Measurements from ENCODE around the gene KLHL15.

KLHL15 gene

DNA sequence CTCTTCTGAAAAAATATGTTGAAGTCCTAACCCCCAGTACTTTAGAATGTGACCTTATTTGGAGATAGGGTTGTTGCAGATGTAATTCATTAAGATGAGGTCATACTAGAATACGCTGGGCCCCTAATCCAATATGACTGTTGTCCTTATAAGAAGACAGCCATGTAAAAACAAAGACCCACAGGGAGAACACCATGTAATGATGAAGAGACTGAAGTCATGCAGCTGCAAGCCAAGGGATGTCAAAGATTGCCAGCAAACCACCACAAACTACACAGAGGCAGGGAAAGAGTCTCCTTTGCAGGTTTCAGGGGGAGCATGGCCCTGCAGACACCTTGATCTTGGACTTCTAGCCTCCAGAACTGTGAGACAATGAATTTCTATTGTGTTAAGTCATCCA, 81.8 kb downstream of the KLHL15 start:
- DNase-seq, result no peak

DNA sequence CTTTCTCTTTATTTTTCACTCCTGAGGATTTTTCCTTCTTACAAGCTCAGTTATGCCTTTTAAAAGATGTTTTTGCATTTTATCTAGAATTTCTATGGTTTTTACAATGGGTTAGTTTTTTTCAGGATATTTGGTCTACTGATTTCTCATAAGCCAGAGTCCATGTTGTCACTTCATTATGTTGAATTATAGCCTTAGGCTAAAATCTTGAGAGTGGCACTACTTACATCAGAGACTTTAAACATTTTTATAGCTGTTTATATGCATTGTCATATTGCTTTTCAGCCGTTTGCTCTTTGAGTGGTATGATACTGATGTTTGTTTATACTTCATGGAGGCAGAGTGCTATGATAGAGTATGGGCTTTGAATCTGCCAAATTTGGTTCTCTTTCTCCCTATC, 82.8 kb downstream of the KLHL15 start:
- DNase-seq, result no peak

DNA sequence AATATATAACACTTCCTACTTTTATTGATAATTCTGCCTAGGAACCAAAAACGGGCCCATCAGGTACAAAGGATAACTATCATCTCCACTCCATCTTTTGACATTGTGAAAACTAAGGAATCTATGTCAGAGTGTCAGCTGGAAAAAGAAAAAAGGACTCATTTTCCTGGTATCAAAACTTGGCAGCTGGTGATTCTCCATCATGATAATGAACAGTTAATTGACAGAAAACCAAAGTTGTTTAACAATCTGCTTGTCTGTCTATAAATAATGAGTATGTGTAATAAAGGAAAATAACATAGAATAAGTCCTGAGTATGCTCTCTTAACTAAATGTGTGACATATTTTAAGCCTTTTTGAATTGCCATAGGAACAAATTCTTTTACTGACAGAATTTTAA, 87.8 kb downstream of the KLHL15 start:
- DNase-seq, result no peak

DNA sequence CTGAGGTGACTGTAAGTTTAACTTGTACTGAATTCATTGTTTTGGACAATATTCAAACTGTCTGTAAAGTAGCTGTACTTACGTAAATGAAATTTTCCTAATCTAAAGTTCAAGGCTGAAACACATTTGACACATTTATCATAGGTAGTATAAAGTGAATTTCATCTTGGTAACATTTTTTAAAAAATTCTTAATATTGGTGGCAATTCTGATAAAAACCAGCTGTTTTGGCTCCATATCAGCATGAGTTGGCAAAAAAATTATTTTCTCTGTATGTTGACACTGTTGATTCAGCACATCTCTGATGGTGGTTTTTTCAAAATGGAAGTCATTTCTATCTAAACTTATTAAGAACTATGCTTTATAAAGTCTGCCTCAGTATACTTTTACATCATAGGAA, 88.3 kb downstream of the KLHL15 start:
- no peak for DNase-seq

DNA sequence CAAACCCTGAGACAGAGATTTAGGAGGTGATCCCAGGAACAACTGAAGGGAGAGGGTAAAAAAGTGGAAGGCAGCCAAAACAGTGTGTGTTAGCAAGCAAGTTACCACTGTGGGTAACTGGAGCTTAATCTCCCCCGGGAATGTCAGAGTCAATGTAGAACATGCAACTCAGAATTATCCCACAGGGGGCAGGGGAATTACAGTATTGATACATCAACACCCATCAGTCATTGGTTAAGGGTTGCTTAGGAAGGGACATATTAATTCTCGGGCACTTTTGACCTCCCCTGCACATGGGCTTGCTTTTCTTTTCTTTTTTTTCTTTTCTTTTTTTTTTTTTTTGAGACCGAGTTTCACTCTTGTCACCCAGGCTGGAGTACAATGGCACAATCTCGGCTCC, 89.9 kb downstream of the KLHL15 start:
- no peak for DNase-seq

DNA sequence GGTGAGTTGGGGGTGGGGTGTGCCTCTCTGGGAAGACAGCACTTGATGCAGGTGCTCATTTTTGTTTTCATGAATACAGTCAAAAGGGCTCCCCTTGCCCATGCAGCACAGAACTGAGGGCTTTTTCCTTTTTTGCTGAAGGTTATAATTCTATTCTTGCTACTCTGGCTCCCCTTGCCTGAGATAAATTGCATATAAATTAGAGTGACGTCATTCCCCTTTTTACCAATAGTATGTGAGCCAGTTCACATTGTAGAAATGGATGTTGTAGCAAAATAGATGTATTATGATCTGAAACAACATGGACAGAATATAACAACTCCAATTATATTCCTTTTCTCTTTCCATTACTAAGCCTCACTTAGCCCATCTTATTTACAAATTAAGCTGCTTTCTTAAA, 90.8 kb downstream of the KLHL15 start:
- DNase-seq, result no peak

DNA sequence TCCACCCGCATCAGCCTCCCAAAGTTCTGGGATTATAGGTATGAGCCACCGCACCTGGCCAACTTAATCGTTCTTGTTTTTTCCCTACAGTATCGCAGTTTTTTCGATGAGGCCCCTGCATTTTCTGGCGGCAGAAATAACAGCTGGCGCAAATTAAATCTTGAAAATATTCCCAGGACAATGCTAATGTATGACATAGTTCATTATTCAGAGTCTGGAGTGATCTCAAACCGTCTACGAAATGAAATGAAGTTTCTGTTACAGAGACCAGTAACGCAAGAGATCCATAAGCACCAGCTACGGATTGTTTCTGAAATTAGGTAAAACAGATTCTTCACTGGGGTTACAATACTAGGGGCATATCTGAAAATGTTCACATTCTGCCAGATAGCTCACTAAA, 91.9 kb downstream of the KLHL15 start:
- no peak for DNase-seq
